ENCODE measurements around the gene CLN5.

DNA sequence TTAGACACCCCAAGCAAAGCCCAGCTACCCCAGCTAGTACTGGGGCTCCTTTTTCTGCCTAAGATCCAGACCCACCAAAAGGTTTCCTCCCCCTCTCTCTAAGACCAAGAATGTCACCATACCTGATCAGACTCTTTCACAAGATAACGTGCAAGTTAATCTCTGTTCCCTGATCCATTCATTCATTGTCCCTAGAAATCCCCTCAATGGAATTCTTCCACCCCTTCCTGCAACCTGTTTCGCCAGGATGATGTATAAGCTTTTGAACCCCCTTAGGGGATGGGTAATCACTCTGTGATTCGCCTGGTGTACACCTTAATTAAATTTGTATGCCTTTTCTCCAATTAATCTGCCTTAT lies 17.3 kb upstream of the CLN5 start:
- TF ChIP-seq, protein P1, sequence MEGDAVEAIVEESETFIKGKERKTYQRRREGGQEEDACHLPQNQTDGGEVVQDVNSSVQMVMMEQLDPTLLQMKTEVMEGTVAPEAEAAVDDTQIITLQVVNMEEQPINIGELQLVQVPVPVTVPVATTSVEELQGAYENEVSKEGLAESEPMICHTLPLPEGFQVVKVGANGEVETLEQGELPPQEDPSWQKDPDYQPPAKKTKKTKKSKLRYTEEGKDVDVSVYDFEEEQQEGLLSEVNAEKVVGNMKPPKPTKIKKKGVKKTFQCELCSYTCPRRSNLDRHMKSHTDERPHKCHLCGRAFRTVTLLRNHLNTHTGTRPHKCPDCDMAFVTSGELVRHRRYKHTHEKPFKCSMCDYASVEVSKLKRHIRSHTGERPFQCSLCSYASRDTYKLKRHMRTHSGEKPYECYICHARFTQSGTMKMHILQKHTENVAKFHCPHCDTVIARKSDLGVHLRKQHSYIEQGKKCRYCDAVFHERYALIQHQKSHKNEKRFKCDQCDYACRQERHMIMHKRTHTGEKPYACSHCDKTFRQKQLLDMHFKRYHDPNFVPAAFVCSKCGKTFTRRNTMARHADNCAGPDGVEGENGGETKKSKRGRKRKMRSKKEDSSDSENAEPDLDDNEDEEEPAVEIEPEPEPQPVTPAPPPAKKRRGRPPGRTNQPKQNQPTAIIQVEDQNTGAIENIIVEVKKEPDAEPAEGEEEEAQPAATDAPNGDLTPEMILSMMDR (IDR thresholded peaks at IDR 0.05; ENCODE audit: insufficient read depth, low read length, poor library complexity, severe bottlenecking): no peak
- TF ChIP-seq EZH2phosphoT487 (conservative IDR thresholded peaks at IDR 0.05; ENCODE audit: low read length): no peak

Measured in SU-DHL-6 (cell line).